ENCODE results near the gene KDM6B. TPM values are rescaled to one million over a fixed set of nuclear protein-coding genes. Genes with fewer than 3 reads are reported as not detected.

Gene KDM6B
- total RNA-seq, 1 experiment from 2014 or later, result 41.3 TPM

GRCh38 chr17:7814969-7815368 is 19.0 kb upstream of the KDM6B start:
- BruUV-seq (replicated peaks), result no TSS peak
- ChIA-PET POLR2A (ENCODE audit: unreplicated experiment) (no interaction called here), CTCF (no interaction called here)
- no peak overlapping the region for H3K4me2 ChIP-seq
- H3K79me2 ChIP-seq (ENCODE audit: low read depth), result no peaks in the 10 kb centered on the region
- H3K9me3 ChIP-seq (ENCODE audit: insufficient read depth, low read depth), result no peaks in the 10 kb centered on the region
- peaks cover 7% of the 10 kb centered on the region; the same call in 1 of the 2 replicates for H3K36me3 ChIP-seq (ENCODE audit: low read depth)
- H3K9me2 ChIP-seq (ENCODE audit: insufficient read depth), result no peaks in the 10 kb centered on the region
- peaks cover 16% of the 10 kb centered on the region for H3K4me1 ChIP-seq (replicated peaks; ENCODE audit: insufficient read depth)
- DNase-seq, result no peak
- peaks cover 9% of the 10 kb centered on the region for H3F3A ChIP-seq (ENCODE audit: insufficient read depth, low read depth)
- H3K27me3 ChIP-seq (ENCODE audit: insufficient read depth, low read depth), result no peaks in the 10 kb centered on the region
- no peak overlapping the region for H3K4me3 ChIP-seq
- no peaks in the 10 kb centered on the region for H4K20me1 ChIP-seq (ENCODE audit: insufficient read depth)
- TF ChIP-seq EZH2 (IDR thresholded peaks at IDR 0.05; ENCODE audit: low read depth), result no peak
- TF ChIP-seq CTCF (conservative IDR thresholded peaks at IDR 0.05), result no peak
- H3K27ac ChIP-seq, result no peak overlapping the region
- intact Hi-C loops (cut with micrococcal nuclease; ENCODE audit: unreplicated experiment), result no loop called here
- no peak overlapping the region for H2AFZ ChIP-seq

- H4K20me1 ChIP-seq (ENCODE audit: insufficient read depth), result no peaks in the 10 kb centered on the region
- no TSS peak for BruUV-seq (replicated peaks)
- no peaks in the 10 kb centered on the region for H3F3A ChIP-seq (ENCODE audit: insufficient read depth, low read depth)
- no peak overlapping the region for H3K4me2 ChIP-seq
- H3K27ac ChIP-seq, result no peak overlapping the region
- TF ChIP-seq EZH2 (IDR thresholded peaks at IDR 0.05; ENCODE audit: low read depth), result no peak
- no peak for TF ChIP-seq CTCF (conservative IDR thresholded peaks at IDR 0.05)
- H3K9me2 ChIP-seq (ENCODE audit: insufficient read depth), result no peaks in the 10 kb centered on the region
- DNase-seq, result no peak
- ChIA-PET POLR2A (ENCODE audit: unreplicated experiment) (interaction anchor here (0.7 kb wide), 1 partner anchor 9 kb away, joined by 5 read pairs; no protein-coding TSS in a partner anchor), CTCF (no interaction called here)
- H3K36me3 ChIP-seq (ENCODE audit: low read depth), result no peaks in the 10 kb centered on the region
- H2AFZ ChIP-seq, result no peak overlapping the region
- no peaks in the 10 kb centered on the region for H3K9me3 ChIP-seq (ENCODE audit: insufficient read depth, low read depth)
- no peak overlapping the region for H3K4me3 ChIP-seq
- no peaks in the 10 kb centered on the region for H3K27me3 ChIP-seq (ENCODE audit: insufficient read depth, low read depth)
- no peaks in the 10 kb centered on the region for H3K79me2 ChIP-seq (ENCODE audit: low read depth)
- intact Hi-C loops (cut with micrococcal nuclease; ENCODE audit: unreplicated experiment), result no loop called here
- H3K4me1 ChIP-seq (replicated peaks; ENCODE audit: insufficient read depth), result no peaks in the 10 kb centered on the region
These were observed 16.9 kb upstream of the KDM6B start for GRCh38 chr17:7816926-7817642.

GRCh38 chr17:7817643-7817964 is 16.4 kb upstream of the KDM6B start:
- Histone ChIP-seq H3K4me2 (no peak overlapping the region), H3K9me2 (ENCODE audit: insufficient read depth) (no peaks in the 10 kb centered on the region), H3K9me3 (ENCODE audit: insufficient read depth, low read depth) (no peaks in the 10 kb centered on the region), H3K36me3 (ENCODE audit: low read depth) (no peaks in the 10 kb centered on the region), H3F3A (ENCODE audit: insufficient read depth, low read depth) (no peaks in the 10 kb centered on the region), H3K27me3 (ENCODE audit: insufficient read depth, low read depth) (no peaks in the 10 kb centered on the region), H3K4me1 (replicated peaks; ENCODE audit: insufficient read depth) (no peaks in the 10 kb centered on the region), H3K4me3 (no peak overlapping the region), H4K20me1 (ENCODE audit: insufficient read depth) (no peaks in the 10 kb centered on the region), H3K79me2 (ENCODE audit: low read depth) (no peaks in the 10 kb centered on the region), H3K27ac (no peak overlapping the region), H2AFZ (no peak overlapping the region)
- ChIA-PET POLR2A (ENCODE audit: unreplicated experiment) (no interaction called here), CTCF (no interaction called here)
- intact Hi-C loops (cut with micrococcal nuclease; ENCODE audit: unreplicated experiment), result no loop called here
- no TSS peak for BruUV-seq (replicated peaks)
- DNase-seq, result no peak
- TF ChIP-seq CTCF (conservative IDR thresholded peaks at IDR 0.05) (no peak), EZH2 (IDR thresholded peaks at IDR 0.05; ENCODE audit: low read depth) (no peak)

Data from PC-9 (cell line).